K562 (cell line): ENCODE results near the gene XIRP2. TPM values are rescaled to one million over a fixed set of nuclear protein-coding genes. Genes with fewer than 3 reads are reported as not detected.

Experiments
- ATAC-seq: fragments of 200-7000 bp; cut with Tn5 transposase; 3 replicates; pipeline ENCODE4 v1.9.1; 2020; ENCODE audit warnings: moderate library complexity
- BruUV-seq: library from RNA; stranded (reverse); fragments of 400-500 nt; replicated peaks from 2 replicates; lab custom pipeline; 2021; lab: Mats Ljungman, UMichigan
- CTCF ChIA-PET: fragments of 300-600 bp; formaldehyde crosslinking; extraction: SDS; loops from one replicate; lab custom pipeline; 2021; ENCODE audit warnings: low intra/inter-chr PET ratio; lab: Yijun Ruan, JAX
- POLR2A ChIA-PET: fragments of 300-600, 350-650 bp; sonication (Branson Sonifier 250); formaldehyde crosslinking; extraction: SDS; loops from one replicate; lab custom pipeline; 2021; ENCODE audit warnings: antibody characterized with exemption, inconsistent platforms; lab: Yijun Ruan, JAX
- DNase-seq, 4 experiments: peaks; one replicate each; pipeline versions ENCODE4 v3.0.0 to v3.0.0-alpha.2; 2011 to 2018; ENCODE audit warnings: low spot score in 3 of 4, mixed read lengths in 3 of 4; ENCODE audit errors: extremely low read depth in 1 of 4
- FAIRE-seq: peaks from 2 replicates; lab custom pipeline; 2011; peaks lifted over from hg19 to GRCh38; lab: Jason Lieb, UNC
- H2AFZ ChIP-seq: 2 replicates; pipeline ENCODE4 v1.6.0; 2011; ENCODE audit warnings: low read depth, low read length, control low read depth, inconsistent platforms
- H3K27ac ChIP-seq: fragments of 200-600 bp; 3 replicates; pipeline ENCODE4 v1.8.0; 2011; ENCODE audit warnings: low read depth, mild to moderate bottlenecking, control low read depth, inconsistent platforms, low read length, moderate library complexity, mixed read lengths; ENCODE audit errors: extremely low read depth
- H3K27me3 ChIP-seq, 2 experiments: fragments of 300-600 bp in 1 of 2; 2 replicates in 1 of 2; 3 replicates in 1 of 2; pipeline versions ENCODE4 v1.6.0 to v1.8.0; 2011; ENCODE audit warnings: inconsistent platforms in 2 of 2, low read length in 2 of 2, mild to moderate bottlenecking in 1 of 2, mixed read lengths in 1 of 2, moderate library complexity in 1 of 2; ENCODE audit not compliant: control insufficient read depth in 2 of 2, insufficient read depth in 2 of 2
- H3K36me3 ChIP-seq: fragments of 300-600 bp; 3 replicates; pipeline ENCODE4 v1.8.0; 2011; ENCODE audit warnings: mild to moderate bottlenecking, low read length, inconsistent platforms; ENCODE audit not compliant: control insufficient read depth, insufficient read depth
- H3K4me1 ChIP-seq, 2 experiments: fragments of 200-600 bp in 1 of 2; replicated peaks in 1 of 2; 2 replicates in 1 of 2; 3 replicates in 1 of 2; pipeline versions ENCODE4 v1.5.1 to v1.8.0; 2011; ENCODE audit warnings: inconsistent platforms in 2 of 2, low read length in 2 of 2, mild to moderate bottlenecking in 1 of 2, mixed read lengths in 1 of 2, moderate library complexity in 1 of 2; ENCODE audit not compliant: control insufficient read depth in 2 of 2, insufficient read depth in 2 of 2
- H3K4me2 ChIP-seq: 2 replicates; pipeline ENCODE4 v1.6.1; 2011; ENCODE audit warnings: low read length, control low read depth, inconsistent platforms, mixed read lengths; ENCODE audit not compliant: insufficient read depth
- H3K4me3 ChIP-seq: fragments of 200-600 bp; sonication (generic), shearing (Covaris generic); 2 replicates; pipeline ENCODE4 v1.5.1; 2016; ENCODE audit warnings: control low read depth, inconsistent platforms
- H3K79me2 ChIP-seq: fragments of 200-600 bp; 3 replicates; pipeline ENCODE4 v1.8.0; 2011; ENCODE audit warnings: low read length, inconsistent platforms; ENCODE audit not compliant: control insufficient read depth, insufficient read depth
- H3K9ac ChIP-seq, 2 experiments: 2 replicates each; pipeline versions ENCODE4 v1.6.0 to v1.6.1; 2011; ENCODE audit warnings: low read depth in 2 of 2, low read length in 2 of 2, control low read depth in 1 of 2, inconsistent platforms in 1 of 2, mild to moderate bottlenecking in 1 of 2, mixed read lengths in 1 of 2; ENCODE audit not compliant: insufficient read depth in 1 of 2
- H3K9me1 ChIP-seq: one replicate; pipeline ENCODE4 v1.6.0; 2011; ENCODE audit warnings: inconsistent platforms, mild to moderate bottlenecking, low read length, moderate library complexity; ENCODE audit not compliant: control insufficient read depth, insufficient read depth
- H3K9me3 ChIP-seq: replicated peaks from 2 replicates; pipeline ENCODE4 v1.5.1; 2011; ENCODE audit warnings: low read depth, low read length, inconsistent platforms; ENCODE audit not compliant: control insufficient read depth, insufficient read depth
- H4K20me1 ChIP-seq: replicated peaks from 2 replicates; pipeline ENCODE4 v1.6.1; 2011; ENCODE audit warnings: low read length, inconsistent platforms, mixed read lengths; ENCODE audit not compliant: control insufficient read depth, insufficient read depth
- ELF2 ChIP-seq: fragments of 250-450 bp; sonication (Bioruptor Pico); IDR thresholded peaks from 2 replicates; pipeline ENCODE4 v1.5.0; 2021; ENCODE audit warnings: mild to moderate bottlenecking
- ETV5 ChIP-seq: sonication (generic); formaldehyde crosslinking; IDR thresholded peaks from 2 replicates; pipeline ENCODE4 v1.4.0; 2020; ENCODE audit warnings: low read depth, mild to moderate bottlenecking, missing genetic modification reagents
- GTF2A2 ChIP-seq: IDR thresholded peaks from 2 replicates; pipeline ENCODE4 v1.6.1; 2016; ENCODE audit warnings: mild to moderate bottlenecking, missing genetic modification characterization, missing compliant biosample characterization
- HCFC1 ChIP-seq: IDR thresholded peaks from 2 replicates; pipeline ENCODE4 v1.6.1; 2012; ENCODE audit warnings: low read depth, low read length, improper control_type of control experiment
- HDAC1 ChIP-seq, 2 experiments: fragments of 450-650 bp; IDR thresholded peaks; 2 replicates each; pipeline ENCODE4 v1.6.1; 2016 to 2017; ENCODE audit warnings: inconsistent platforms in 1 of 2, mild to moderate bottlenecking in 1 of 2, moderate library complexity in 1 of 2
- HEY1 ChIP-seq: fragments of 250-450 bp; sonication (Bioruptor Pico); IDR thresholded peaks from 2 replicates; pipeline ENCODE4 v1.5.0; 2020; ENCODE audit warnings: mild to moderate bottlenecking, moderate library complexity, borderline replicate concordance
- HNRNPL ChIP-seq: fragments of 200-400 bp; formaldehyde crosslinking; IDR thresholded peaks from 2 replicates; pipeline ENCODE4 v1.6.1; 2017; ENCODE audit warnings: low read depth, mild to moderate bottlenecking, low read length
- NBN ChIP-seq: fragments of 450-650 bp; IDR thresholded peaks from 2 replicates; pipeline ENCODE4 v1.6.1; 2016; ENCODE audit warnings: low read depth, mild to moderate bottlenecking
- PATZ1 ChIP-seq: fragments of 250-450 bp; sonication (Bioruptor Pico); IDR thresholded peaks from 2 replicates; pipeline ENCODE4 v1.5.0; 2020; ENCODE audit warnings: mild to moderate bottlenecking, borderline replicate concordance
- SIRT6 ChIP-seq: IDR thresholded peaks from one replicate; pipeline ENCODE4 v1.6.1; 2012; ENCODE audit warnings: low read depth, mild to moderate bottlenecking, control low read depth, inconsistent platforms, low read length, moderate library complexity
- SMAD2 ChIP-seq: fragments of 150-350 bp; IDR thresholded peaks from 2 replicates; pipeline ENCODE4 v1.6.1; 2014; ENCODE audit warnings: low read depth, mild to moderate bottlenecking, low read length
- TAL1 ChIP-seq: fragments of 450-650 bp; IDR thresholded peaks from 2 replicates; pipeline ENCODE4 v1.6.1; 2016; ENCODE audit warnings: mild to moderate bottlenecking
- THRAP3 ChIP-seq: fragments of 450-650 bp; IDR thresholded peaks from 2 replicates; pipeline ENCODE4 v1.6.1; 2016; ENCODE audit warnings: mild to moderate bottlenecking, inconsistent platforms, borderline replicate concordance
- ZKSCAN3 ChIP-seq: fragments of 250-450 bp; sonication (Bioruptor Pico); IDR thresholded peaks from 2 replicates; pipeline ENCODE4 v1.4.0; 2020
- ZNF121 ChIP-seq: sonication (generic); formaldehyde crosslinking; conservative IDR thresholded peaks from 2 replicates; pipeline ENCODE4 v1.8.0; 2022; ENCODE audit warnings: missing genetic modification reagents
- ZNF24 ChIP-seq: fragments of 450-650 bp; IDR thresholded peaks from 2 replicates; pipeline ENCODE4 v1.6.1; 2016
- ZNF407 ChIP-seq: fragments of 450-650 bp; IDR thresholded peaks from 2 replicates; pipeline ENCODE4 v1.6.1; 2016; ENCODE audit warnings: low read depth
- in situ Hi-C: fragments of 300-500 bp; cut with MboI; formaldehyde crosslinking; loops from 4 replicates; pipeline ENCODE4 v1.15.0; 2018; ENCODE audit warnings: inconsistent platforms, mixed read lengths
- intact Hi-C: fragments of 100-400 bp; cut with micrococcal nuclease; formaldehyde crosslinking; loops from 2 replicates; pipeline ENCODE4 v1.14.2; 2022
- polyA plus RNA-seq, 8 experiments: library from polyadenylated mRNA; depleted of rRNA in 4 of 8; stranded (reverse) in 5 of 8; unstranded in 3 of 8; fragments of >200 nt; fragmentation: Nextera tagmentation in 2 of 8; fragmentation: Illumina TruSeq in 1 of 8; extraction: Ambion mirVana in 2 of 8; extraction: Trizol in 1 of 8; gene quantifications; 2 replicates each; pipeline versions ENCODE4 v1.2.1 to v1.2.3, GENCODE V29; 2011 to 2014; ENCODE audit warnings: inconsistent platforms in 1 of 8, missing spikeins in 1 of 8
- total RNA-seq, 7 experiments: library from RNA; depleted of rRNA in 6 of 7; stranded (reverse); fragments of >200 nt in 6 of 7; fragmentation: Illumina TruSeq in 2 of 7; extraction: Trizol in 2 of 7; gene quantifications; 2 replicates each; pipeline versions ENCODE4 v1.2.1 to v1.2.3, GENCODE V29; 2011 to 2021; ENCODE audit warnings: low replicate concordance in 1 of 7

Gene XIRP2
- total and polyA plus RNA-seq, 9 of the 15 experiments (the other 6 are each of a cell fraction or from before 2014, with no cell fraction given) = 0.04 to 0.10 (median 0.04) TPM; not detected in 2

- Histone ChIP-seq H3K4me3 (no peak overlapping the region), H3K79me2 (no peaks in the 10 kb centered on the region), H3K9ac (no peak overlapping the region), H3K4me1 (no peaks in the 10 kb centered on the region), H3K9me1 (no peaks in the 10 kb centered on the region), H3K27me3 (no peaks in the 10 kb centered on the region), H3K36me3 (no peaks in the 10 kb centered on the region), H3K4me2 (no peak overlapping the region), H2AFZ (no peak overlapping the region), H3K9me3 (no peaks in the 10 kb centered on the region), H3K27ac (no peak overlapping the region), H4K20me1 (no peaks in the 10 kb centered on the region)
- ATAC-seq = no peak
- ChIA-PET POLR2A (no interaction called here), CTCF (no interaction called here)
- no peak for FAIRE-seq
- intact Hi-C loops (no loop called here), in situ Hi-C loops (no loop called here)
- no peak for DNase-seq
- BruUV-seq = no TSS peak
- TF ChIP-seq HNRNPL (no peak), ZKSCAN3 (CRISPR knock-in tag) (no peak), ZNF121 (CRISPR knock-in tag) (no peak), ZNF407 (no peak), ZNF24 (no peak), PATZ1 (CRISPR knock-in tag) (no peak), SIRT6 (no peak), NBN (no peak), SMAD2 (no peak), HDAC1 (IDR thresholded peaks at IDR 0.05) (no peak), HEY1 (CRISPR knock-in tag) (no peak), GTF2A2 (tag) (no peak), HCFC1 (no peak), ETV5 (no peak), THRAP3 (no peak), TAL1 (no peak), ELF2 (CRISPR knock-in tag) (no peak)
These were observed 116.8 kb downstream of the XIRP2 start for GRCh38 chr2:167005096-167005495.
